ENCODE measurements around the gene NR4A1. TPM values are rescaled to one million over a fixed set of nuclear protein-coding genes. Genes with fewer than 3 reads are reported as not detected.

The NR4A1 gene
- total and polyA plus RNA-seq, 8 donors: 11.7 to 85.4 (median 30.0) TPM

GRCh38 chr12:52062167-52063081 is 11.2 kb downstream of the NR4A1 start:
- no peak for ATAC-seq
- Histone ChIP-seq H3K4me3 (no peak overlapping the region), H3K36me3 (peaks cover 0 to 18% (median under 1%) of the 10 kb centered on the region in 3 donors), H3K4me1 (peaks cover 0 to 7% (median 3%) of the 10 kb centered on the region in 3 donors), H3K27ac (peak overlapping the region in 2 of 4 donors; percentile 2 to 23), H3K27me3 (no peaks in the 10 kb centered on the region), H3K9me3 (no peaks in the 10 kb centered on the region)
- peak in 2 of 6 donors; percentile 27 to 67 for DNase-seq
- WGBS, 2 donors: 70 to 74% methylated on average over 6 of the region's 6 CpGs
- no peak for TF ChIP-seq CTCF (IDR thresholded peaks at IDR 0.05)
- intact Hi-C loops (cut with DNase I): no loop called here
- FAIRE-seq: no peak

- 63 to 65% methylated on average over 20 of the region's 20 CpGs for WGBS, 2 donors
- ATAC-seq (peak; percentile 14 to 42 (median 28)), DNase-seq (peak in 2 of 6 donors; percentile 55 to 78), FAIRE-seq (no peak)
- Histone ChIP-seq H3K27me3 (no peaks in the 10 kb centered on the region), H3K4me1 (peaks cover 0 to 7% (median 3%) of the 10 kb centered on the region in 3 donors), H3K9me3 (no peaks in the 10 kb centered on the region), H3K27ac (peak overlapping the region in 3 of 4 donors; percentile 2 to 28 (median 16)), H3K4me3 (no peak overlapping the region), H3K36me3 (peaks cover 0 to 10% (median 0%) of the 10 kb centered on the region in 3 donors)
- TF ChIP-seq CTCF (IDR thresholded peaks at IDR 0.05): no peak
- intact Hi-C loops (cut with DNase I): no loop called here
These were observed 12.1 kb downstream of the NR4A1 start for GRCh38 chr12:52063082-52063924.

- no peak for TF ChIP-seq CTCF (IDR thresholded peaks at IDR 0.05)
- Histone ChIP-seq H3K27me3 (no peaks in the 10 kb centered on the region), H3K9me3 (no peaks in the 10 kb centered on the region), H3K4me3 (no peak overlapping the region), H3K4me1 (peaks cover 0 to 7% (median 5%) of the 10 kb centered on the region in 3 donors), H3K36me3 (peaks cover 0 to 2% (median 0%) of the 10 kb centered on the region in 3 donors), H3K27ac (peak overlapping the region; percentile 16 to 45 (median 31))
- intact Hi-C loops (cut with DNase I): no loop called here
- no peak for FAIRE-seq
- ATAC-seq: peak; percentile 50 to 77 (median 58)
- peak; percentile 52 to 85 (median 64) for DNase-seq
- WGBS, 2 donors: 64 to 68% methylated on average over 11 to 12 of the region's 12 CpGs
These were observed 12.9 kb downstream of the NR4A1 start for GRCh38 chr12:52063981-52064649.

- H3K4me3 ChIP-seq: no peak overlapping the region
- H3K27ac ChIP-seq: no peak overlapping the region
- no peak for FAIRE-seq
- DNase-seq: no peak
- WGBS, 2 donors: 68 to 78% methylated on average over 8 of the region's 8 CpGs
- TF ChIP-seq CTCF (IDR thresholded peaks at IDR 0.05): no peak
- no peaks in the 10 kb centered on the region for H3K36me3 ChIP-seq
- no peak for ATAC-seq
- no peaks in the 10 kb centered on the region for H3K27me3 ChIP-seq
- H3K9me3 ChIP-seq: no peaks in the 10 kb centered on the region
- intact Hi-C loops (cut with DNase I): no loop called here
- peaks cover 8 to 15% (median 13%) of the 10 kb centered on the region in 3 donors for H3K4me1 ChIP-seq
These were observed 15.3 kb downstream of the NR4A1 start for GRCh38 chr12:52066346-52067080.
